ENCODE results near the gene LIMCH1.

Gene LIMCH1

DNA sequence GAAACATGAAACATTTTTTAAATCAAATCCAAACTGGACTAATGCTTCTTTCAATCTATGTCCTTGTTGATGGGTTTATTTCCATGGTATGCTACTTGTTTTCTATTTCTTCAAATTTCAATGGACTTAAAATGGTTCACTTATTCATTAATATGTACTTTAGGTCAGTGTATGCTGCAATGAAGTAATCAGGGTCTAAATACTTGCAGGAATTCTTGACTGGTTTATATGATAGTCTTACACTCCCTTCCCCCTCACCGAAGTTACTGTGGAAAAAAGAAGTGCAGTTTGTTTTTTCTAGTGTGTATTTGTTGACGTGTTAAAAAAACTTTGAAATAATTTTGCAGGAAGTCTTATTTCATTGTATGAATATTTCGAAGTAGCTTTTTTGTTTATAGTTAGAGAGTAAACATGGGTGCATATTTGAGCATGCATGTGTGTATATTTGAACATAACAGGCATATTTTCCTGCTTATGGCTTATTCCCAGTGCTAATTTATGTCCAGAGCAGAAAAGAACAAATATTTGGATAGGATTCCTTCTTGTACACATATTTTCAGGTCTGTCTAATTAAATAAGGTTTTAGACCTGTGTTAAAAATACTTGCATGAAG, 65.0 kb downstream of the LIMCH1 start:
- DNase-seq (ENCODE audit: low read depth, low spot score): no peak

DNA sequence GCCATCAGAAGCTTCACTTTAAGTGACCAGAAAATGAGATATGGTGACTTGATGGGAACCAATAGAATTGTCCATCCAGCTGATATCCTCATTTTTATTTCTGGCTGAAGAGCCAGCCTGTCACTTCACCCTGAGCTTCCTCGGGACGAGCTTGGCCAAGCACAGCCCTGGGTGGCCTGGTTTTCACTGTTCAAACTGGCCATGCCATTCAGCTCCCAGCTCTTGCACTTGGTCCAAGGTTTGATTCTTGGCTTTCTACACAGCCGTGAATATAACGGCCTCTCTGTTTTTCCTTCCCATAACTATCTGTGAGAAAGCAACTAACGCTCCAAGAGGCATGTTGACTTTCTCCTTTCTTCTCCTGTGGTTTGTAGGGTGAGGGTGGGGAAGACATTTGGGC, 71.9 kb downstream of the LIMCH1 start:
- no peak for DNase-seq (ENCODE audit: low read depth, low spot score)

DNA sequence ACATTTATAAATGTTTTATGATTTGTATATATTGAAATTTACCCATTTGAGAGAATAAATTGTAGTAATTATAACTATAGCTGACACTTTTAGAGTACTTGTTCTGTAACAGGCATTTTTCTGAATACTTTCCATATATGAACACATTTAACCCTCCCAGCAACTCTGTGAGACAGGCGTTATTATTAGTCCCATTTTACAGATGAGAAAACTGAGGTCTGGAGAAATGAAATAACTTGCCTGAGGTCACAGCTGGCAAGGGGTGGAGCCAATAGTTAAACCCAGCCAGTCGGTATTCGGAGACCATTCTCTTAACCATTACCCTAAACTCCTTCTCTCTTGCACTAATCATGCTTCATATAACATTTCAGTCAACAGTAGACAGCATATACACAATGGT, 72.5 kb downstream of the LIMCH1 start:
- DNase-seq (ENCODE audit: low read depth, low spot score): no peak

DNA sequence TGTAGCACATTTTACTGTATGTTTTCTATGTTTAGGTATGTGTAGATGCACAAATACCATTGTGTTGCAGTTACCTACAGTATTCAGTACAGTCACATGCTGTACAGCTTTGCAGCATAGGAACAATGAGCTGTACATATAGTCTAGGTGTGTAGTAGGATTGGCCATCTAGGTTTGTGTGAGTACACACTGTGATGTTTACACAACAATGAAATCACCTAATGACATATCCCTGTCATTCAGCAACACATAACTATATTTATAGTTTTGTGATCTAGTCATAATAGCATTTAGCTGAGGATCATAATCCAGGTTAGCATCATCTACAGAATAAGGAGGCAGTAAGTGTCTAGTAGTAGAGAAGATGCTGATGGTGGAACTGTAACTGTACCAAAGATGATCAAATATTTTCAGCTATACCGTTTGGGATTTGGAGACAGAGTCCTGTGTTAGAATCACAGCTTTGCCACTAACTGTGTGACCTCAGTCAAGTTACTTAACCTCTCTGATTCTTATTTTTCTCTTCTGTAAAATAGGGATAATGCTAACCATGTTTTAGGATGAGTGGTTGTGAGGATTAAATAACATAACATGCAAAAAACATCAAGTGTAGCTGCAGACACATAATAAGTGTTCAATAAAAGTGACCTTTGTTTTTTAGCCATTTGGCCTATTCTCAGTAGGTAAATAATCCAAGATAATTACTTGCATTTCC, 73.3 kb downstream of the LIMCH1 start:
- no peak for DNase-seq (ENCODE audit: low read depth, low spot score)

DNA sequence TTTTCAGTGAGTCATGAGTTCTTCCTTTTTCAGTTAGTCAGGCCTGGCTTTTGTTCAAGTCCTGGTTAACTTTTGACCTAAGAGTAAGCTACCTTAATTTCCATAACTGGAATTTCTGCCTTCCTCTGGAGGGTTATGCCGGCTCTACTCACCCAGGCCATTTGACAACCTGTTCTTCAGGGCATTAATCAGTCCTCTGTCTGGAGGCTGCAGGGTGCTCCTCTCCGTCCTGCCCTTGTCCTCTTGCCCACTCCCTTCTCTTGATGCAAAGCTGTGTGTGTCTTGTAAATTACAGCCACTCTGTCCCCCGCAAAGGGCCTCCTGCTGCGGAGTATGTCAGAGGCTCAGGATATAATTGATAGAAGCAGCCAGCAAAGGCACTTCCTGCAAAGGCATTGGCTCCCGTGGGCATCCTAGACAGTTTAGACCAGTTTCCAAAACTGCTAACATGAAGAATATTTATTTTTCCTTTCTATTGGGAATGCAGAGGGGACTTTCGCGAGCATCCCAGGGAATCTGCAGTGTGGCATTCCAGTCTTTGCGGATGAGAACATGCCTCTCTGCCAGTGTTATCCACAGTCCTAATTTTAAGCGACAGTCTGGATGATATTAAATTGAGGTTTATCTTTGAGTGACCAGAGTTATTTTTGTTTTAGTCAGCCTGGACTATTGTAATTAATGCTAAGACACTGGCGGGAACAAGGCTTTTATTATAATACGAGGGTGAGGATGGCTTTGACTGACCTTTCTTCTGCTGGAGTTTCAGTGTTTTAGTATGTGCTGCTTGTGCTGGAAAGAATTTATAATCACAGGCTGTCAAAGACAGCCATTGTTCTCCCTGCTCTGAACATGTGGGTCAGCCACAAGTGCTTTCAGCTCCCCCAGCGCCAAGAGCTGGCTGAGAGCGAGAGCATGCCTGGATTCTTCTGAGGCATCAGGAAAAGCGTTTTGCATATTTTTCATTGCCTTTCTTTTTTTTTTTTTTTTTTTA, 74.2 kb downstream of the LIMCH1 start:
- DNase-seq (ENCODE audit: low read depth, low spot score): no peak

DNA sequence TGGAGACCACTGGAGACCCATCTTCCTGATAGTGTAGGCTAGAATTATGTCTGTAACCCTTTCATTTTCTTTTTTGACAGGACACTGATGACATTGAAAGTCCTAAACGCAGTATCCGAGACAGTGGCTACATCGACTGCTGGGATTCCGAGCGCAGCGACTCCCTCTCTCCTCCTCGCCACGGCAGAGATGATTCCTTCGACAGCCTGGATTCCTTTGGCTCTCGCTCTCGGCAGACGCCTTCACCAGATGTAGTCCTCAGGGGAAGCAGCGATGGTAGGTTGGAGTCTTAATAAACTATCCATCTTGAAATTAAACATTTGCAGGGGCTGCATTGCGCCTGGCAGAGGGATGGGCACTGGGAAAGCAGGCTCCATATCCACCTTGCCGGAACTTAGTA, 75.4 kb downstream of the LIMCH1 start:
- no peak for DNase-seq (ENCODE audit: low read depth, low spot score)

DNA sequence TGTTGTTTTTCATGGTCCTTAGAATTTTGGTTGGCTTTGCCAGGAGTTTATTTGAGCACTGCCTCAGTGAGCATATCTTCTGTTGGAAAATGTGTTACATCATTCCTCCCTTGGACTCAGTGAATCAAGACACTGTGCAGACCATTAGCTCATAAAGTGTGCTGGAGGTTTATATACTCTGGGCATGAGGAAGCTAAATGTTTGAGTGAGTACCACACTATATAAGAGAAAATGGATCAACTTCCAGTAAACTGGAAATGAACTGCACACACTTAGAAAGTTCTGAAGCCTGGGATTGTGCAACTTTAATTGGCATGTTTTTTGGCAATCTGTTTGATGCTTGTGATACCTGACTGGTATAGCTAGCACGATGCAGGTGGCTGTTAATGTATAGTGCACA, 75.9 kb downstream of the LIMCH1 start:
- DNase-seq (ENCODE audit: low read depth, low spot score): no peak

DNA sequence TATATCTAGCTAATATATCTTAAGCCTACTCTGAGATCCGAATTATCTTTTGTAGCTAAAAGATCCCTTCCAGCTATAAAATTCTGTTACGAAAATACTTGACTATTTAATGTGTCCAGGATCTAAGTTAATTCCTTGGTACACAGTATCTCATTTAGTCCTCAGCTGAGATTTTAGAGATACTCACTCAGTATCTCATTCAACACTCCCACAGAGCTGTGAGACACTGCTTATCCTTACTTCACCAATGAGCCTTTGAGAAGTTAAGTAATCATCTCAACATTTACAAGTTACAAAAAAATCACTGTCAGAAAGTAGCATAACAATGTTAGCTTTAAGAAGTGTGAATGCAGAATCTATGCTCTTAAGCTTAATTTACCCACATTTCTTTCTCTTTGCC, 76.6 kb downstream of the LIMCH1 start:
- DNase-seq (ENCODE audit: low read depth, low spot score): no peak

DNA sequence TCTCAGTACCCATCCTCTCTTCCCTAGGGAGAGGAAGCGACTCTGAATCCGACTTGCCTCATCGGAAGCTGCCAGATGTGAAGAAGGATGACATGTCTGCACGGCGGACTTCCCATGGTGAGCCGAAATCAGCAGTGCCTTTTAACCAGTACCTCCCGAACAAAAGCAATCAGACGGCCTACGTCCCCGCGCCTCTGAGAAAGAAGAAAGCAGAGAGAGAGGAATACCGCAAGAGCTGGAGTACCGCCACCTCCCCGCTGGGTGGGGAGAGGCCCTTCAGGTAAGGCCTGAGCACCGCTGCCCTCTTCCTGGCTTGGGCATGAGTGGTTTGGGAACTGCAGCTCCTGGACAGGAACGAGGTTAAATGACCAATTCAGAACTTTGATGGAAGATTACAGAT, 81.2 kb downstream of the LIMCH1 start:
- no peak for DNase-seq (ENCODE audit: low read depth, low spot score)

DNA sequence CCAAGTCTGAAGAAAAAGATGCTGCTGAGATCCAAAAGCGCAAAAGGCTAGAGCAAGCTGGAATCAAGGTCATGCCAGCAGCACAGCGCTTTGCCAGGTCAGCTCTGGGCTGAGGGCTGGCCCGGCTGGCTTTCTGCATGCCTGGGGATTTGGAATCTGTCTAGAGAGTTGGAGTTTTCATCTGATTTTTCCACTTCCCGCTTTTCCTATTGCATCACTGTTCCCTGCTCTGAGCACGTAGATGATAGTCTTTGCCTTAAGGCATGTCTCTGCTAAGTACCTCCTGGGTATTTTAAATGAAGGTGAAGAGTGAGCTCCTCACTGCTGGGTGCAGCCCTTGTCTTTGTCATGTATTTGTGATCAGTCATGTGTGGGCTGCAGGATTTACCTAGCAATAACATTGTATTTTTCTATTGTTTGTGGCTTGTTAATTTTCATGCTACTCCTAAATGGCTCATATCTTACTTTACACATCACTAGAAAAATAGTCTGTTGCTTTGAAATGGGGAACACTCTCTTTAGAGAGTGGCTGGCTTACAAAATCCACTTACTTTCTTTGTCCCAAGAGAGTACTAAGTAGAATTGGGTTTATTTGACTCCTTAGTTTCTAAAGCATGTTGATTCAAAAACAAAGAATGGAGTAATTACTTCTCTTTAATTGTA, 82.8 kb downstream of the LIMCH1 start:
- DNase-seq (ENCODE audit: low read depth, low spot score): no peak

DNA sequence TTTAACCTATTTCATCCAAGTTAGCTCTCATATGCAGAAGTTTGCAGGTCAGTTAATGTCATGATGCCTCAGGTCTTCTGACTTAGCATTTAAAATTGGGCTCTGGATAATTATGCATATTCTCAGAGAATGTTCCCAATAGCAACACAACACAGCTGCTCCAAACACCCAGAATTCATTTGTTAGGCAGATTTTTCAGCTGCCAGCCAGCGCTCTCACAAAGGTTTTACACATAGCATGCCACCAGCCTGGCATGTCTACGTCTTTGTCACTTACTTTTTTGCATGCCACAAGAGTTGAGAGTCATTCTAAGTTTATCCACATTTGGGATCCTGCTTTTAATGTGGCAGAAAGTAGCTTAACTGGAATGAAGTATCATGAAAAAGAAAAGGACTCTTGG, 84.8 kb downstream of the LIMCH1 start:
- DNase-seq (ENCODE audit: low read depth, low spot score): no peak

DNA sequence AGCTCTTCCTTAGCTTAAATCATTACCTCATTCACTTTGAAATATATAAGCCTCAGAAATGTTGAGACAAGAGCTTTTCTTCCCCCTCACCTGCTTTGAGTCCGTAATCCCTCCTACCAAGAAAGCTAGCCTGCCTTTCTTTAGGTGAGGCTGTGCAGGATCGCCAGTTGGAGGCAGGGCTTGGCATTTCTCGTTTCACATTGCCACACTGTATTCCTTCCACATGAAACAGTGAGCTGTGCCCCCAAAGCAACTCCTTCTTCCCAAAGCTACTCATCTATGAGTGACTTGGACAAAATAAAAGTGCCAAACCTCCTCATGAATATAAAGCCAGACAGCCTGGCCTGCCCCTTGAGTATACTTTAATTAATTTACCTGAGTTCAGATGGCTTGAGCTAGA, 86.8 kb downstream of the LIMCH1 start:
- DNase-seq (ENCODE audit: low read depth, low spot score): no peak

DNA sequence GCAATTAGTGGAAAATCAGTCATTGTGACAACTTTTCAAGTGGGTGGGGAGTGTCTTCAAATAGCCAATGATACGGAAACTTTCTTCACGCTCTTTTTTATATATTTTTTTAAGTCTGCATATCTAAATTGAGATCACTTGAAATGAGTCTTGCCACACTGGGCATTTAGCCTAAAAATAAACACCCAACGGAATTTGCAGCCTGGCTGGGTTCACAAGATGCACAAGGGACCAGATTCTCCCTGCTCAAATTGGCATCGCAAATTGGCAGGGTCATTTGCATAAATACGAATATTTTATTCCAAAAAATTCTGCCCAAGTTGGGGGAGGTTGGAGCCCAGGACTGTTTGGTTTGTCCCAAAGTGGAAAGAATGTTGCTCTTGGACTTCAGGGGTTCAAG, 87.6 kb downstream of the LIMCH1 start:
- no peak for DNase-seq (ENCODE audit: low read depth, low spot score)

DNA sequence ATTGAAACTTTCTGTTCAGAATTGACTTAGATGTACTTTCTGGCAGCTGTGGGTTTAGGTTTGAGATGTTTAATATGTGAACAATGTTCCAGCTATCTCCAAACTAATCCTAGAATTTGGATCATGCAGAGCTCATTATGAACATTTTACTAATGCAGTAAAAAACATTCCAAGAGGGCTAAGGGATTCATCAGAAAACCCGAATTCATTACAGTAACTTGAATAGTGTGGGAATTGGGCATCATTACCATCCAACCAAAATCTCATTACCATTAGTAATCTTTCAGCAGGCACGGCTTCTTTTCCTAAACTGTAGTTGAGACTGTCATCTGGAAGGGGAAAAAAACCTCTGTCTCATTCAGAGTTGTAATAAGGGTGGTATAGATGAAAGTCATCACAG, 91.0 kb downstream of the LIMCH1 start:
- DNase-seq (ENCODE audit: low read depth, low spot score): no peak

DNA sequence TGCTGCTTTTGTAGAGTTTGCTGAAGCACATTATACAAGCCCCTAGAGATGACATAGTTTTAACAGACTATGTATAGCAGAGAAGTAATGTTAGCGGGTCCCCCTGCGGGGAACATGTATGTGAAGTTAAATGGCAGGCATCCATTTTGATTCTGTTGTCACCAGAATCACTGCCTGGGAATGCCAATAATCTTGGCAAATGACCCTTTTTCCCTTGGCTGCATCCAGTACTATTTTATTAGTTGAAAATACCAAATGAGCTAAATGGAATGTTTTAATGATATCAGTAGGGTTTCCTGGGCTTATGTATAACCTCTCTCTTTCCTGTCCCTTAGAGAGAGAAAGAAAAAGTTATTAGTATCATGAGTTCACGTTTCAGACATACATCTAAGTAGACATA, 93.6 kb downstream of the LIMCH1 start:
- DNase-seq (ENCODE audit: low read depth, low spot score): no peak

DNA sequence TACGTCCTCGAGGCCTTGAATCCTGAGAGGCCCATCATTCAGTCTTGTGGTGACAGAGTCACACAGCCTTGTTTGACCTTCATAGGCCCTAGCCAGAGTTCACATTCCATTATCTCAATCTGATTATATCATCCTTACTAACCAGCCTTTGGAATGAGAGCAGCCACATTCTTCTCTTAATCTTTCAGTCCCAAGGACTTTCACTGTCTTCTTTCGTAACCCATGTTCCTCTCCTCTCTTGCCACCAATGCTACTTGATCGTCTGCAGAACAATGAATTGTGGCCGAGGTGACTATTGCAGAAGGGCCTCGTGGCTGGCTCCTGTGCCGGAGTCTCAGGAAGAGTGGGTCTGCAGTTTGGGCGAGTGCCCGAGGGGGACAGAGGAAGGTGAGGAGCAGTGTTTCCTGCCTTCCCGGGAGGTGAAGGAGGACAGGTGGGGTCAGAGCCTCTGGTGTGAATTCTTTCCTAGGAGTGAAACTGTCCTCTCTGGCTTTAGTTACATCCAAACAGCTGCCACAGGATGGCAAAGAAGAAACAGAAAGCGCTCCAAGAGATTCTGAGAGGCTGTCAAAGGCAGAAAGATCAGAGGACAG, 94.6 kb downstream of the LIMCH1 start:
- no peak for DNase-seq (ENCODE audit: low read depth, low spot score)

DNA sequence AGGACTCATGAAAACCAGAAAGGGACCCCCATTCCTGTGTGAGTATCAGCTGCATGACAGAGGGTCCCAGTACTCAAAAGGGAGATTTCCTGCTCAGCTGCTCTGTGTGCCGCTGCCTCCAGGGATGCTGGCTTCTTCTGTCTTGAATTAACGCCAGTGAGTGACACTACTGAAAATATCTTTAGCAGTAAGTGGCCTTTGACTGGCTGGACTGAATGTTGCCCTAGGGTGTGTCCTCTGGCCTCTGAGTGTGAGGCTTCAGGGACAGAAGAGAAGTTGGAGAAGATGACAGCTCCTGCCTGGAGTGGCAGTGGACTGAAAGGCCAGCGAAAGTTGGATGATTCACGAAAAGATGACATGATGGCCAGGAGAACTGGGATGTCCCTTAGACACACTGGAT, 95.4 kb downstream of the LIMCH1 start:
- no peak for DNase-seq (ENCODE audit: low read depth, low spot score)

DNA sequence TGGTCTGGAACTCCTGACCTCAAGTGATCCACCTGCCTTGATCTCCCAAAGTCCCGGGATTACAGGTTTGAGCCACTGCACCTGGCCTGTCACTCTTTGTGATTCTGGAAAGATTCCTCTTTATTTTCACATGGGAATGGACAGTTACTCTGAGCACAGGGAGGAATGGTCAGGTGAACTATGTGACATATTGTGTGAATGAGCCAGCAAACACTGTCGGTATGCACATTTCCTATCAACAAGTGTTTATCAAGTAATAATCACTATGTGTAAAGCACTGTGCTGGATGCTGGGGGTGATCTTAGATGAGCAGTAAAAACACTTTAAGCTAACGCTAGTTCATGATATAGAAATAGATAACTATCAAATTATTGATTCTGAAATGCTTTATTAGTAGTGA, 97.5 kb downstream of the LIMCH1 start:
- DNase-seq (ENCODE audit: low read depth, low spot score): no peak

DNA sequence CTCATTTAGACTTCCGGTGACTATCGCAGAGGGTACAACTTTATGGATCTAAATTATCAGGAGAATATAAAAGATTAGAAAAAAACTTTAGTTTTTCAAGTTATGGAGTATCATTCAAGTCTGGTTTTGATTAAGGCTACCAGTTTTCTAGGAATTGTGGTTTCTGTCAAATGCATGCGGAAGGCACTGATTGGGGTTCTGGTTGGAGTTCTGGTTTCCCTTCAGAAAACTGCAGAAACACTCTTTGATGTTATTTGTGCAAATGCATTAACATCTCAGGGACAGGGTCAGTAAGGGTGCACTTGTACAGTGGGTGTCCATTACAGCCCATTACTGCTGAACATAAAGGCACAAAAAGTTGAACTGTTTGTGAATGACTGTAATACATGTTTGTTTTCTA, 100.2 kb downstream of the LIMCH1 start:
- no peak for DNase-seq (ENCODE audit: low read depth, low spot score)

DNA sequence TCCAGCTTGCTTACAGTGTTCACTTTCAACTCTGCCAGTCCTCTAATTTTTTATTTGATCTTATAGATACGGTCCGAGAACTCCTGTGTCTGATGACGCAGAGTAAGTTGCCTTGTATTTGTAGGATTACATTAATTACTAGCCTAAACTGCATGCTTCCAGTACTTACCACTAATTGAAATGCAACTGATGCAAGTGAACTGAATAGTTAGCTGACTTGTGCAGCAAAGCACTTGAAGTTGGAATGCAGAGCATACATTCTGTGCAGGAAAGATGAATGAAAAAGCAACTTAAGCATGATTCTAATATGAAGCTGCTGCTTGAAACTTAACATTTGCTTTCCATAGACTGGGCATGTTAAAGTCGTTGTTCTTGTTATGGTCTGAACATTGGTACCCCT, 100.9 kb downstream of the LIMCH1 start:
- no peak for DNase-seq (ENCODE audit: low read depth, low spot score)

DNA sequence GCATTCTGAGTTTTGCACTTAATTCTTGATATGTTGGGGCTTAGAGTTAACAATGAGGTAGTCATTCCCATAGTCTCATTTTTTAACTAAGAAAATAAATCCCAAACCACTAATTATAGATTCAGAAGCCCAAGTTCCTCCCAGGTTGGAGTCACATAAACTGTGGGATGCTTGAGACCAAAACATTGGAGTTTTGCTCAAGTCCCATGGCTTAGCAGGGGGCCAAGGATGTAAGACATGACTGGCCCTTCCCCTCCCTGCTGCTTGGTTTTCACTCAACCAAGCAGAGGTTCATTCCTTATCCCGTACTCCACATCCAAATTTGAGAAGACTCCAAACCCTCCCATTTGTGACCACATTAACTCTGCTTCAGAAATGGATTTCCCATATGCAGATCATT, 101.3 kb downstream of the LIMCH1 start:
- no peak for DNase-seq (ENCODE audit: low read depth, low spot score)

DNA sequence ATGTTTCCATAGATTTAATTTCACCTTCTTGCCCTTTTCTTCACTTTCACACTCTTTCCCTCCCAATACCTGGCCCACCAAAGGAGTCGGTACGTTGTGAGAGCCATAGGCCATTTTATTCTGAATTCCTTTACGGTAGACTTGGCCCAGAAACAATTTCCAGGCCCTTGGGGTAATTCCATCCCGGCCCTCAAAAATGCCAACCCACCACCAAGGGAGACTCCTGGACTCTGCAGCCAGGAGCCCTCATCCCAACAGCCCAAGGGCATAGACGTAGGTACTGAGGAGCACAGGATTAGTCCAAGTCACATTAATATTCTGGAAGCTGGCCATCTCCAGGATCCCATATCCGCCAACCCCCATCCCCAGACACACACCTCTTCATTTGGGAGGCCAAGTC, 102.9 kb downstream of the LIMCH1 start:
- no peak for DNase-seq (ENCODE audit: low read depth, low spot score)

All from activated CD4-positive, CD25-positive, alpha-beta regulatory T cell treated with anti-CD3 and anti-CD28 coated beads, Interleukin-2, amount 50 U/mL, for 16 hours (primary cell).